Hematopoietic multipotent progenitor cell treated with erythropoietin and hydrocortisone succinate and interleukin-3 and kit ligand, for 6 days (in vitro differentiated cells): ENCODE results near the gene SMIM21.
A peak's percentile ranks its signal among the peaks of the same experiment; 100 is the strongest.

Experiments
- DNase-seq: peaks from one replicate; pipeline ENCODE4 v3.0.0-alpha.2; 2015

The SMIM21 gene

DNA sequence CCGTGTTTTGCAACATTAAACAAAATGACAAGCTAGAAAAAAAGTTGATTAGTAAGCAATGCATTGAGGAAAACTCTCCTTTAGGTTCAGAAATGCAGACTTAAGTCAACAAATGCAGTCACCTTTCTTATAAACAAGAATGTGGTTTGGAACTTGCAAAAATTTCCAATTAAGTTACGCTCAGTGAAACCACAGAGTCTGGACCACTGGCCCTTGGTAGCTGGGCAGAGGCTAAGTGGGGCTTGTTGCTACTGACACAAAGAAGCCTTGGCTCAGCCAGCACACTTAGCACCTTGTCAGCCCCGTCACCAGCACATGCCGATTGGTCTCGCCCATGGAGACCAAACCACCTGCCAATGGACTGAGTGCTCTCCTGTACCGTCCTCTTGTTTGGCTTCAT lies 53.0 kb downstream of the SMIM21 start:
- DNase-seq: no peak

DNA sequence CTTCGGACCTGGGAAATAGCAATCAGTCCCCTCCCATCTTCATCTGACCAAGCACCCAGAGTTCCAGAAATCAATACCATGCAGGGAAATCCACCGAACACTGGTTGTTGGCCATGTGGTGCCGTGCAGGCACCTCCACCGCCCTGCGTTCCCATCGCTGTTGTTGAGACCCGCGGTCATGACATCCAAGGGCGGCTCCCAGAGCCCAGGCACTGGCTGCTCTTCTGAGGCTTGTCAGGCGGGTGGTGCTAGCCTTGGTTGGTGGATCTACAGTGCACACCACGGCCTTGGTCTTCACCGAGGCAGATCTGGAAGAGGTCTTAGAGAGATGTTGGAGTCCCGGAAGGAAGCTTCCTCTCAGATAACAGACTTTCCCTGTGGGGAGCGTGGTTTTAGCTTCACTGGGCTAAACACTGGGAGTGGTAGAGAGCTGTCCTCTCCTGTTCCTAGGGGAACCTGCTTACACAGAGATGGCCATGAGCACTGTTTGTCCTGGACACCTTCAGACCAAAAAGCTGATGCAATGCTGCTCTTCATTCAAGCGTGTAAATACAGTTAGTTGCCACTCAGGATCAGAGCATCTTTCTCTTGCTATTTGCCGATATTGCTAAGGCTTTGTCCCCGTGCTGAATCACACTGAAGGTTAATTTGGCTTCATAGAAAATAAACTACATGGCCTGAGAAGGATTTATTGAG lies 58.3 kb downstream of the SMIM21 start:
- DNase-seq: no peak

- peak; percentile 5 for DNase-seq
Observed at GRCh38 chr18:75365837-75366236, 61.7 kb downstream of the SMIM21 start.

DNA sequence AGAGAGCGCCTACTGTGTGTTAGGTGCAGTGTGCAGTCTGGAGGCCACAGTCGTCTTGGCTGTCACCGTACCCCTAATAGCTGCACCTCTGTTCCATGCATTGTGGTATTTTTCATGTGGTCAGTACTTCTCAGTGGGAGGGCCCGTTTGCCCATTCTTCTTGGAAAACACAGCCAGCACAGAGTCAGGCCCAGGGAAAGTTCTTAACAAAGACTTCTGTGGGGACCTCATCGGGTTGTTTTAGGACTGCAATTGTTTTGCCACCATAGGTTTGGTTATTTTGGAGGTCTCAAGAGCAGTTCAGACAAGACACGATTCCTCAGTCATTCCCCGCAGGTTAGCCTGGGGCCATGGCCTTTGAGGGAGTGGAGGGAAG lies 62.3 kb downstream of the SMIM21 start:
- no peak for DNase-seq

DNA sequence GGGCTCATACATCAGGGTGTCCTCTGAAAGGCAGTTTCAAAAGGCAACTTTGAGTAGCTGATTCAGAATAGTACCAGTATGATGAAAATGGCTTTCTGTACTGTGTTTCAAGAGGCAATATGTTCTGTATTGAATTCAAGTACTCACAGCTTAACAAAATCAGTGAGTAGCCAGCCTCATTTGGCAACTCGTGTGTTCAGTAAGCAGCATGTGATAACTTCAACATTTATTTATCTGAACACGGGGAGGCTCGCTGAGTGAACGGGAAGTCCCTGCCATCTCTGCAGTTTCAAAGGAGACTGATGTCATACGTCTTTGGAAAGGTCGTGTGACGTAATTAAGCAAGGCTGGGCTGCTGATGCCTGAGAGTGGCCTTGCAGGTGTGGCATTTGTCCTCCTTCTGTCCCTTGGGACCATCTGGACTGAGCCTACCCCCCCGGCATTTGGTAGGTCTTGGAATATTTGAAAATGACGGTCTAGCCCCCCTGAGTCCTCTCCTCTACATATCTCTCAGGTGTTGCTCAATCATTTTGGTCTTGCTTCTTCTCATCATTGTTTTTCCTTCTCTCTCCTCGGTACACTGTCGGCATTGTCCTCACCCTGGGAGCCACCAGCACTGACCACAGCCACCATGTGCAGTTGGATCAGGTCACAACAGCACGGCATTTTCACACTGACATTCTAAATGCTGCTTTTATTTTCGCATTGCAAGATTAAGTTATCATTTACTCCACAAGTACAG lies 62.8 kb downstream of the SMIM21 start:
- no peak for DNase-seq

GRCh38 chr18:75363446-75364225 lies 63.9 kb downstream of the SMIM21 start:
- no peak for DNase-seq

GRCh38 chr18:75362435-75362834 lies 65.1 kb downstream of the SMIM21 start:
- DNase-seq: no peak

DNA sequence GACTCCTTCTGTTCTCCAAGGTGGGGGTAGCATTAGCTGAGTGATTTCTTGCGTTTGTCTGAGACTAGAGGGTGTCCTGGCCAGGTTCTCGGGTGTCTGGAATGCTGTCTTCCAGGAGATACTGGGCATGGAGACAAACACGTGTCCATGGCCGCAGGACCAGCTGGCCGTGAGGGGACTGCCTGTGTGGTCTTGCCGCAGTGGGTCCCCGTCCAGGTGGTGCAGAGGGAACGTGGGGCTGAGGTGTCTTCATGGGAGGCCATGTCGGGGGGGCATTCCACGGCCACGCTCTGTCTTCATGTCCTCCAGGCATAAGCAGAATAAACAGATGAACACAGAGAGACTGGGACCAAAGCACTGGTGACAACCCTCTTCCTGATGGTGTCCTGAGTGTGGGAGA lies 66.6 kb downstream of the SMIM21 start:
- no peak for DNase-seq

GRCh38 chr18:75360215-75360614 lies 67.3 kb downstream of the SMIM21 start:
- DNase-seq: no peak
